Left forelimb (tissue), 1 donor: ENCODE measurements around the gene GRK4.
"Not testable (repeated sequence)": the region's sequence is repeated elsewhere in the genome, so short reads cannot be mapped to it uniquely, and the experiment has no call there.

Experiments
- DNase-seq: peaks from one replicate; pipeline ENCODE4 v3.0.0-alpha.2; 2018; ENCODE audit warnings: low spot score

The GRK4 gene

GRCh38 chr4:2942037-2942531 is 21.3 kb upstream of the GRK4 start:
- peak; percentile 57 for DNase-seq

DNA sequence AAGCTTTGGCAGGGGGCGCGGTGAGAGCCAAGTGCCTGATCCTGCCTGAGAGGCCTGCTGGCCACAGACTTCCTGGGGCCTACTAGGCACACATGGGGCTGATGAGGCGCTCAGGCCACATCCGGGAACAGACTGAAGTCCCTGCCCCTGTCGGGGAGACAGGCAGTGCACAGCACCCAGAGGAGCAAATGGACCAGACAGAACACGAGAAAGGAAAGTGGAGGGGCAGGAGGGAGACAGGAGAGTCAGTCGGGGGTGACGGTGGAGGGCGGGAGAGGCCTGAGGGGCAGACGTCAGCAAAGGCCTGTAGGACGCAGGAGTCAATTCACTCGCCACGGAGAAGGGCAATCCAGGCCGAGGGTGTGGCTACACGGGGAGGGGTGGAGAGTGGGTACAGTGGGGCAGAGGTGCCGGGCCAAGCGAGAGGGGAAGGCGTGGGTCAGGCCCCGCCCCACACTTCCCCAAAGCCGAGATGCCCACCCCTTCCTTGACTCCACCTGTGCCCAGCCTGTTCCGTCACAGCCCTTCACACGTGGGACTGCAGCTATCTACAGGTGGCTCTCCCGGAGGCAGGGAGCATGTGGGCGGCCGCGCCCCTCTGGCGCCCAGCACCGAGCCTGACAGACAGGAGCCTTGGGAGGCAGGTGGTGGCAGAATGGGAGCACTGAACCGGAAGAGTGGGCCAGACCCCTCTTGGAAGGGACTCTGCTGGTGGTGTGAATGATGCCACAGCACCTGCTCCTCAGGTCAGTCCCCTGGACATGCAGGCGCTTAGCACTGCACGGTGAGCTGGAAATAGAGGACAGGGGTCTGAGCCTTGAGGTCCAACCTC is 20.6 kb upstream of the GRK4 start:
- peak; percentile 57 for DNase-seq

GRCh38 chr4:2943364-2944090 is 19.8 kb upstream of the GRK4 start:
- peak; percentile 50 for DNase-seq

DNA sequence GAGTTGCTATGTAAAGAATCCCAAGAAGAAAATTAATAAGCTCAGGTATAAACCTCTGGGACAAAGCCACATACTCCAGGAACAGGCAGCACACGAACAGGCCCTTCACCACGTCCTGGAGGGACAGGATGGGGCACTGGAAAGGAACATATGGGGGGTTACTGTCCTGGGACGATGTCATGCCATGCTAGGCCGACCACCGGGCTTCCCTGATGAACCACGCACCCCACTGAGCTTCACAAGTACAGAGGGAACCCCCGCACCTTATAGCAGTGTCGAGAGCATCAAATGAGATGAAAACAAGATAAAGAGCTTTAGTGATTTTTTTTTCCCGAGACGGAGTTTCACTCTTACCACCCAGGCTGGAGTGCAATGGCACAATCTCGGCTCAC is 19.3 kb upstream of the GRK4 start:
- peak; percentile 48 for DNase-seq

DNA sequence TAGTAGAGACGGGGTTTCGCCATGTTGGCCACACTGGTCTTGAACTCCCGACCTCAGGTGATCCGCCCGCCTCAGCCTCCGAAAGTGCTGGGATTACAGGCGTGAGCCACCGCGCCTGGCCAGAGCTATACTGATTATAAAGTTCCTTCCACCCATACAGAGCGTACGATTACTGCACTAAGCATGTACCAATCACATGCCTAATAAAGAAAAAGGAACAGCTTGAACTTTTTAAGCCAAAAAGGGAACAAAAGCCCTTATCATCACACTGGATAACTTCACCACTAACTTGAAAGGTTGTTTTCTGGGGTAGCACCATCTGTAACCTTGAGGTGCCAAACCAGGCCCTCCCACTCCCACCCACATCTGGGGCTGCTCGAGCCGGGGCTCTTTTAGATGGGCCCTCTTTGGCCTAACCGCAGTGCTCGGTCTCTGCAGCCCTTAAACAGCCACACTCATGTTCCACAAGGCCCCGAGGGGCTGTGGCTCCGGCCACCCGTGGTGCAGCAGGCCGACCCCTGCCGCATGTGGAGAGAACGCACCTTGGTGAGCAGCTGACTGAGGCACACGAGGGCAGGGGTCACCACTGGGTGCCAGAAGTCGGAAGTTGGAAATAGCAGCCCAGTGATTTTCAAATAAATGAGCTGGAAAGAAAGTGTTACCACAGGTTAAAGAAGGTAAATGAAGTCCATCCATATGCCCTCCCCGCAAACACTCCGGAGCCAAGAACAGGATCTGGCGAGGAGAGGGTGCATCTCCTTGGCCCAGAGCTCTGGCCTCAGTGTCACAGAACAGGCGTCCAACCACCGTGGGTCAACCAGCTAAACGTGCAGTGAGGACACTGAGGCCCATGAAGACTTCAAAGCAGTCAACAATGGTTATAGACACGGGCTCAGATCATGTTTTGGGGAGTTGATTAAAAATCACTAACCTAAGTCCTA is 18.5 kb upstream of the GRK4 start:
- DNase-seq: no peak

GRCh38 chr4:2945619-2946604 is 17.5 kb upstream of the GRK4 start:
- not testable (repeated sequence) for DNase-seq

- DNase-seq: no peak
Observed at GRCh38 chr4:2946812-2947600, 16.4 kb upstream of the GRK4 start.

DNA sequence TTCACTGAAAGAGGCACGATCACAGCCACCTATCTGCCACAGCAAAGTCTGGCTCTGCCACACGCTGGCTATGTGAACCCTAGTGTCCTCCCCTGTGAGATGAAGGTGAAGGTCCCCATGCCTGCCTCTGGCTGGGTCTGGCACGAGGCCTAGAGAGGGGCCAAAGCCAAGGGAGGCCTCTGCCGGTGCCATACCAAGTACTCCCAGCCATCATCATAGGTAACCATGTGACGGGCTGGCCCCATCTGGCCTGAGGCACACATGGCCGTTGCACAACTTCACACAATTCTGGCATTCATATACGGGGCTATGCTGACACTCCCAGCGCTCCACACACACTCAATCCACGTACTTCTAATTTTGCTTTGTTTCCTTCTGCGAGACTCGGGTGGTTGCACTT is 15.4 kb upstream of the GRK4 start:
- peak; percentile 59 for DNase-seq

DNA sequence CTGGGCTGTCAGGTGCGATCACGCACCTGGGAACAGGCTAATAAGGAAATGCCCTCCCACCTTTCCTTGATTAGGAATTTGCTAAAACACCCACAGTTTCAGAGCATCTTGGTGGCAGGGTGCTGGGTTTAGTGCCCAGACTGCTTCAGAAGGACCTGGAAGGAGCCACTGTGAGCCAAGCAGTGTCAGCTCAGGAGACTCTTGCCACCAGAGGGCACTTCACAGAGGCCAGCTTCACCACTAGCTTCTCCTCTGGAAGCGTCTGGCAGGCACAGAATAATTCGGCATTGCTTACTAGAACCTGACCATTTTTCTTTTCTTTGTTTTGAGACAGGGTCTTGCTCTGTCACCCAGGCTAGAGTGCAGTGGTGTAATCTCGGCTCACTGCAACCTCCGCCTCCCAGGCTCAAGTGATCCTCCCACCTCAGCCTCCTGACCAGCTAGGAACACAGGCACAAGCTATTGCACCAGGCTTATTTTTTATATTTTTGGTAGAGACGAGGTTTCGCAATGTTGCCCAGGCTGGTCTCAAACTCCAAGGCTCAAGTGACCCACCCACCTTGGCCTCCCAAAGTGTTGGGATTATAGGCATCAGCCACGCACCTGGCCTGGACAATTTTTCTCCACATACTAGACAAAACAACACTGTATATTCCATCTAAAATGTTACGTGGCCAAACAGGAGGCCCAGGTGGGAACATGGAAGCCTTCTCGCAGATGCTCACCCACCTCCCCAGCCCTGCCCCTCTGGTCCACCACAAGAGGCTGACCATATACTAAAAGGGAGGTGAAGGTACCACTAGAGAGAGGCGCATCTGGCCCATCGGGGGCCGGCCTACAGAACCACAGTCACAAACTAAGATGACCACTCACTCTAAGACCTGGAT is 14.2 kb upstream of the GRK4 start:
- no peak for DNase-seq

GRCh38 chr4:2949782-2950125 is 13.6 kb upstream of the GRK4 start:
- no peak for DNase-seq

GRCh38 chr4:2950221-2950989 is 13.0 kb upstream of the GRK4 start:
- no peak for DNase-seq

- DNase-seq: no peak
Observed at GRCh38 chr4:2953496-2953895, 9.9 kb upstream of the GRK4 start.

DNA sequence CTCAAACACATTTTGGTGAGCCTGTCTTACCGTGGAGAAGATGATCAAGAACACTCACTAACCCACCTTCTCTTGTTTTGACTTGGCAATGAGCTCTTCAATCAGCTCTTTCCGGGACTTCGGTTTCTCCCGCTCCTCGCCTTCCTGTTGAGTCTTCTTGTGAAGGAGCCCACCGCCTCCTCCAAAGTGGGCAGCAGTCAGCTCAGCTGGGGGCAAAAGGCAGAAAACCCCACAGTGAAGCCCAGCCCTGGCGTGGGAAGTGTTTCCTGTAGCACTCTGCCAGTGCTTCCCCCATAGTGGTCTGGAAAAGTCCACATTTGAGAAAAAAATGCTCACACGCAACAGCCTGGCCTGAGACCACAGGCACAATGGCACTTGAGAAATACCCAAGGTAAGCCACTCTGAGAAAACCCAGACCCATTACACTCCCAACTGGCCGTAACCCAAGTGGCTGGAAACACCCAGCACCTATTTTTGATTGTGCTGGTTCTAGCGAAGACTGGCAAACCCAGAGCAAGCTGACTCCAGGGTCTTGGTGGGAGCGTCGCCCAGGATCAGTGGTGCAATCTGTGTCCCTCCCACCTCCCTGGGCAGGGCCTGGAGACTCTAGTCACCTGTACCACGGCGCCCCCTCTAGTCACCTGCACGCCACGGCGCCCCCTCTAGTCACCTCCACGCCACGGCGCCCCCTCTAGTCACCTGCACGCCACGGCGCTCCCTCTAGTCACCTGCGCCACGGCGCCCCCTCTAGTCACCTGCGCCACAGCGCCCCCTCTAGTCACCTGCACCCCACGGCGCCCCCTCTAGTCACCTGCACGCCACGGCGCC is 8.8 kb upstream of the GRK4 start:
- DNase-seq: no peak

- not testable (repeated sequence) for DNase-seq
Observed at GRCh38 chr4:2955186-2956044, 8.0 kb upstream of the GRK4 start.

DNA sequence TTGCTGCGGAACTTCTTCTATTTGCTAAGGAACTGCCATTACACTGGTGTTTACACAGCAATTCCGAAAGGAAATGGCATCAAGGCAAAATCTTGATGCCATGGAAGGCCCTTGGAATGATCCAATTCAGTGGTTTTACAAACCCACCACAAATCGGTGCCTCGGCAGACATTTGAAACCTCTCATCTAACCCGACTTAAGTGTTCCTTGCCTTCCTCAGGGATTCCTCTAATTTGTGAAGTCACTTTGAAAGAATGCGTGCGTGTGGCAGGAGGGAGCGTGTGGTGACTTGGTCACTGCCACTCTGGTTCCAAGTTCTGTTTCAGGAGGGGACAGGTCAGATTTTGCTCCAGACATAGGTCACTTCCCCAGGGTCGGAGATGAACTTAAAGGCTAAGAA is 4.9 kb upstream of the GRK4 start:
- DNase-seq: no peak

DNA sequence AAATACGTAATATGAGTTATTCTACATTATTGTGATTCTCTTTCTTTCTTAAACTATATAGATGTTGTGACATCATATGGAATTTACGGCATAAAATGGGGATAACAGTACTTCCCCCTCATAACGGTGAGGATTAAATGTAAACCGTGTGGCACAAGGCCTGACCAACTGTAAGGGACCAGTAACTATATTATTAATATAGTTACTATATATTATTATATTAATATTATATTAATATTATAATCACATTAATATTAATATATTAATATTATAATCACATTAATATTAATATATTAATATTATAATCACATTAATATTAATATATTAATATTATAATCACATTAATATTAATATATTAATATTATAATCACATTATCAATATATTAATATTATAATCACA is 2.9 kb upstream of the GRK4 start:
- DNase-seq: not testable (repeated sequence)

GRCh38 chr4:2961421-2961810 is 2.0 kb upstream of the GRK4 start:
- no peak for DNase-seq
